HepG2 (cell line): ENCODE results near the gene HNRNPA1L2. TPM values are rescaled to one million over a fixed set of nuclear protein-coding genes. Genes with fewer than 3 reads are reported as not detected.
A peak's percentile ranks its signal among the peaks of the same experiment; 100 is the strongest.

Source experiments
- ASH2L ChIP-seq: fragments of 300-600, 200-600 bp; sonication (generic); IDR thresholded peaks from 2 replicates; pipeline ENCODE4 v1.7.0; 2017; ENCODE audit warnings: low read depth, mild to moderate bottlenecking, moderate library complexity, mixed read lengths, low read length; ENCODE audit not compliant: insufficient read length
- CBX5 ChIP-seq: sonication (generic); formaldehyde crosslinking; IDR thresholded peaks from 2 replicates; pipeline ENCODE4 v1.4.0; 2020; ENCODE audit warnings: missing genetic modification reagents, borderline replicate concordance
- EP300 ChIP-seq, 3 experiments: sonication (generic) in 1 of 3; formaldehyde crosslinking in 1 of 3; IDR thresholded peaks; 2 replicates each; pipeline versions ENCODE4 v1.5.1 to v1.6.1; 2011 to 2020; ENCODE audit warnings: low read depth in 2 of 3, low read length in 2 of 3, borderline replicate concordance in 1 of 3, improper control_type of control experiment in 1 of 3, mild to moderate bottlenecking in 1 of 3, missing genetic modification reagents in 1 of 3, moderate library complexity in 1 of 3
- GATAD1 ChIP-seq: IDR thresholded peaks from 2 replicates; pipeline ENCODE4 v1.6.1; 2016; ENCODE audit warnings: missing genetic modification reagents, missing compliant biosample characterization
- KLF11 ChIP-seq: IDR thresholded peaks from 2 replicates; pipeline ENCODE4 v1.6.1; 2016; ENCODE audit warnings: missing compliant biosample characterization
- NR1H2 ChIP-seq: sonication (generic); formaldehyde crosslinking; IDR thresholded peaks from 2 replicates; pipeline ENCODE4 v1.8.1; 2022; ENCODE audit warnings: low read depth, missing genetic modification reagents, borderline replicate concordance
- TBL1XR1 ChIP-seq: fragments of 150-350 bp; IDR thresholded peaks from 2 replicates; pipeline ENCODE4 v1.6.1; 2014; ENCODE audit warnings: borderline replicate concordance, low read length; ENCODE audit not compliant: partially characterized antibody
- U2AF1 ChIP-seq: fragments of 200-400 bp; formaldehyde crosslinking; optimal IDR thresholded peaks from 2 replicates; pipeline ENCODE3; 2017; ENCODE audit warnings: mild to moderate bottlenecking, low read depth, low read length
- ZNF230 ChIP-seq: sonication (generic); formaldehyde crosslinking; IDR thresholded peaks from 2 replicates; pipeline ENCODE4 v1.4.0; 2020; ENCODE audit warnings: mild to moderate bottlenecking, missing genetic modification reagents
- ZNF234 ChIP-seq: sonication (generic); formaldehyde crosslinking; conservative IDR thresholded peaks from 2 replicates; pipeline ENCODE4 v1.5.1; 2020; ENCODE audit warnings: mild to moderate bottlenecking, missing genetic modification reagents
- ZNF451 ChIP-seq: sonication (generic); formaldehyde crosslinking; IDR thresholded peaks from 2 replicates; pipeline ENCODE4 v1.5.0; 2020; ENCODE audit warnings: mild to moderate bottlenecking, missing genetic modification reagents
- ZNF607 ChIP-seq: sonication (generic); formaldehyde crosslinking; IDR thresholded peaks from 2 replicates; pipeline ENCODE4 v1.5.1; 2020; ENCODE audit warnings: missing genetic modification reagents, mild to moderate bottlenecking, borderline replicate concordance
- ZNF781 ChIP-seq: sonication (generic); formaldehyde crosslinking; IDR thresholded peaks from 2 replicates; pipeline ENCODE4 v1.5.1; 2020; ENCODE audit warnings: borderline replicate concordance, mild to moderate bottlenecking, missing genetic modification reagents; ENCODE audit errors: not compliant biosample characterization
- polyA plus RNA-seq, 8 experiments: library from polyadenylated mRNA; depleted of rRNA in 3 of 8; stranded (reverse) in 7 of 8; unstranded in 1 of 8; fragments of >200 nt; fragmentation: Illumina TruSeq in 4 of 8; extraction: Trizol in 4 of 8; gene quantifications; 2 replicates each; pipeline versions ENCODE4 v1.2.1 to v1.2.3, GENCODE V29; 2011 to 2016; ENCODE audit warnings: low read depth in 4 of 8, missing spikeins in 1 of 8, mixed read lengths in 1 of 8; ENCODE audit not compliant: insufficient read depth in 1 of 8
- total RNA-seq, 5 experiments: library from RNA; depleted of rRNA; stranded (reverse); fragments of >200 nt; fragmentation: Illumina TruSeq; extraction: Trizol; gene quantifications; 2 replicates each; pipeline ENCODE4 v1.2.3, GENCODE V29; 2016; ENCODE audit warnings: low read depth in 1 of 5
- TF ChIP-seq, protein P1 (sequence below): sonication (generic); formaldehyde crosslinking; IDR thresholded peaks from 2 replicates; pipeline ENCODE4 v1.5.0; 2020; ENCODE audit warnings: missing genetic modification reagents, mild to moderate bottlenecking, borderline replicate concordance
- TF ChIP-seq, protein P2 (sequence below): sonication (generic); formaldehyde crosslinking; IDR thresholded peaks from 2 replicates; pipeline ENCODE4 v1.5.0; 2020; ENCODE audit warnings: missing genetic modification reagents
- TF ChIP-seq, protein P3 (sequence below): sonication (generic); formaldehyde crosslinking; IDR thresholded peaks from 2 replicates; pipeline ENCODE4 v1.9.0; 2021; ENCODE audit warnings: missing genetic modification reagents, mild to moderate bottlenecking, borderline replicate concordance
- TF ChIP-seq, protein P4 (sequence below): sonication (generic); formaldehyde crosslinking; IDR thresholded peaks from 2 replicates; pipeline ENCODE4 v1.4.0; 2020; ENCODE audit warnings: missing genetic modification reagents
- TF ChIP-seq, protein P5 (sequence below): sonication (generic); formaldehyde crosslinking; IDR thresholded peaks from 2 replicates; pipeline ENCODE4 v1.4.0; 2020; ENCODE audit warnings: missing genetic modification reagents, borderline replicate concordance

Gene HNRNPA1L2
- total and polyA plus RNA-seq, 2 of the 13 experiments (the other 11 are each of a cell fraction or from before 2014, with no cell fraction given) = 3.6 to 7.1 TPM

DNA sequence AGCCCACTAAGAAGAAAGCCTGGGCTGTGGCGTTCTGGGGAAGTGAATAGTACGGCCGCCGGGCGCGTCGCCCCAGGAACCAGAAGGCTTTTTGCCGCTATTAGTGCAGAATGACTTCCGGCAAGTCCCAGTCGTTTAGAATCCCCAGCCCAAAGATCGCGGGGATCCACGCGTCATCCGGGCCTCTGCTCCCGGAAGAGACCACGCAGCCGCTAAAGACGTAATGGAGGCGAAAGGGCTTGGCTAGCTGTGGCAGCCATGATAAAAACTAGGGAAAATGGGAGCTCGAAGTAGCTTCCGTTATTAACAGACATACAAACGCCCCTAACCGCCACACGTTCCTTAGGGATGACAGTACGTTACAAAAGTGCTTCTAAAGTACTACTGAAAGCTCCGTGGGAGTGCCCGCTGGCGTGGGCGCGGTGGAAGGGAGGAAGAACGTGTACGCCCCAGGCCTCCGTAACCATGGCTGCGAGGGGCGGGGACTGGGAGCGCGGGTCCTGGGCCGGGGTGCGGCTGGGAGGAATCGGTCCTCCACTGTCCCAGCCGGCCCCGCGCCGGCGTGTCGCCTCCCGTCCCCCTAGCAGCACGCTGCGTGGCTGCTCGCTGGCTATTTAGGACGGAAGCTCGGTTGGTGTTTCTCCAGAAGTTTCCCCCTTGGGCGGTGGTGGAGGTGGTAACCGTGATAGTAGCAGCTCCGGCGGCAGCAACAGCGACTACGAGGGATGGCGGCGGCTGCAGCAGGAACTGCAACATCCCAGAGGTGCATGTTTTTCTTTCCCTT is 10.2 kb downstream of the HNRNPA1L2 start, which contains the start of gene SUGT1 (continued):
- no peak for TF ChIP-seq ZNF230 (CRISPR knock-in tag)
- TF ChIP-seq, protein P1, sequence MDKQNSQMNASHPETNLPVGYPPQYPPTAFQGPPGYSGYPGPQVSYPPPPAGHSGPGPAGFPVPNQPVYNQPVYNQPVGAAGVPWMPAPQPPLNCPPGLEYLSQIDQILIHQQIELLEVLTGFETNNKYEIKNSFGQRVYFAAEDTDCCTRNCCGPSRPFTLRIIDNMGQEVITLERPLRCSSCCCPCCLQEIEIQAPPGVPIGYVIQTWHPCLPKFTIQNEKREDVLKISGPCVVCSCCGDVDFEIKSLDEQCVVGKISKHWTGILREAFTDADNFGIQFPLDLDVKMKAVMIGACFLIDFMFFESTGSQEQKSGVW = no peak
- TF ChIP-seq ZNF234 (CRISPR knock-in tag) = no peak
- TF ChIP-seq, protein P2, sequence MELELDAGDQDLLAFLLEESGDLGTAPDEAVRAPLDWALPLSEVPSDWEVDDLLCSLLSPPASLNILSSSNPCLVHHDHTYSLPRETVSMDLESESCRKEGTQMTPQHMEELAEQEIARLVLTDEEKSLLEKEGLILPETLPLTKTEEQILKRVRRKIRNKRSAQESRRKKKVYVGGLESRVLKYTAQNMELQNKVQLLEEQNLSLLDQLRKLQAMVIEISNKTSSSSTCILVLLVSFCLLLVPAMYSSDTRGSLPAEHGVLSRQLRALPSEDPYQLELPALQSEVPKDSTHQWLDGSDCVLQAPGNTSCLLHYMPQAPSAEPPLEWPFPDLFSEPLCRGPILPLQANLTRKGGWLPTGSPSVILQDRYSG (CRISPR knock-in tag) = no peak
- TF ChIP-seq, protein P3, sequence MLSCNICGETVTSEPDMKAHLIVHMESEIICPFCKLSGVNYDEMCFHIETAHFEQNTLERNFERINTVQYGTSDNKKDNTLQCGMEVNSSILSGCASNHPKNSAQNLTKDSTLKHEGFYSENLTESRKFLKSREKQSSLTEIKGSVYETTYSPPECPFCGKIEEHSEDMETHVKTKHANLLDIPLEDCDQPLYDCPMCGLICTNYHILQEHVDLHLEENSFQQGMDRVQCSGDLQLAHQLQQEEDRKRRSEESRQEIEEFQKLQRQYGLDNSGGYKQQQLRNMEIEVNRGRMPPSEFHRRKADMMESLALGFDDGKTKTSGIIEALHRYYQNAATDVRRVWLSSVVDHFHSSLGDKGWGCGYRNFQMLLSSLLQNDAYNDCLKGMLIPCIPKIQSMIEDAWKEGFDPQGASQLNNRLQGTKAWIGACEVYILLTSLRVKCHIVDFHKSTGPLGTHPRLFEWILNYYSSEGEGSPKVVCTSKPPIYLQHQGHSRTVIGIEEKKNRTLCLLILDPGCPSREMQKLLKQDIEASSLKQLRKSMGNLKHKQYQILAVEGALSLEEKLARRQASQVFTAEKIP = no peak
- TF ChIP-seq, protein P4, sequence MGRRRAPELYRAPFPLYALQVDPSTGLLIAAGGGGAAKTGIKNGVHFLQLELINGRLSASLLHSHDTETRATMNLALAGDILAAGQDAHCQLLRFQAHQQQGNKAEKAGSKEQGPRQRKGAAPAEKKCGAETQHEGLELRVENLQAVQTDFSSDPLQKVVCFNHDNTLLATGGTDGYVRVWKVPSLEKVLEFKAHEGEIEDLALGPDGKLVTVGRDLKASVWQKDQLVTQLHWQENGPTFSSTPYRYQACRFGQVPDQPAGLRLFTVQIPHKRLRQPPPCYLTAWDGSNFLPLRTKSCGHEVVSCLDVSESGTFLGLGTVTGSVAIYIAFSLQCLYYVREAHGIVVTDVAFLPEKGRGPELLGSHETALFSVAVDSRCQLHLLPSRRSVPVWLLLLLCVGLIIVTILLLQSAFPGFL (CRISPR knock-in tag) = no peak
- TF ChIP-seq U2AF1 = peak; percentile 39
- no peak for TF ChIP-seq ASH2L
- TF ChIP-seq NR1H2 = no peak
- peak; percentile 70; the same call in 1 of the 2 replicates for TF ChIP-seq ZNF451 (CRISPR knock-in tag)
- no peak; the same call in 1 of the 2 replicates for TF ChIP-seq ZNF607
- TF ChIP-seq TBL1XR1 = peak; percentile 44
- TF ChIP-seq, protein P5, sequence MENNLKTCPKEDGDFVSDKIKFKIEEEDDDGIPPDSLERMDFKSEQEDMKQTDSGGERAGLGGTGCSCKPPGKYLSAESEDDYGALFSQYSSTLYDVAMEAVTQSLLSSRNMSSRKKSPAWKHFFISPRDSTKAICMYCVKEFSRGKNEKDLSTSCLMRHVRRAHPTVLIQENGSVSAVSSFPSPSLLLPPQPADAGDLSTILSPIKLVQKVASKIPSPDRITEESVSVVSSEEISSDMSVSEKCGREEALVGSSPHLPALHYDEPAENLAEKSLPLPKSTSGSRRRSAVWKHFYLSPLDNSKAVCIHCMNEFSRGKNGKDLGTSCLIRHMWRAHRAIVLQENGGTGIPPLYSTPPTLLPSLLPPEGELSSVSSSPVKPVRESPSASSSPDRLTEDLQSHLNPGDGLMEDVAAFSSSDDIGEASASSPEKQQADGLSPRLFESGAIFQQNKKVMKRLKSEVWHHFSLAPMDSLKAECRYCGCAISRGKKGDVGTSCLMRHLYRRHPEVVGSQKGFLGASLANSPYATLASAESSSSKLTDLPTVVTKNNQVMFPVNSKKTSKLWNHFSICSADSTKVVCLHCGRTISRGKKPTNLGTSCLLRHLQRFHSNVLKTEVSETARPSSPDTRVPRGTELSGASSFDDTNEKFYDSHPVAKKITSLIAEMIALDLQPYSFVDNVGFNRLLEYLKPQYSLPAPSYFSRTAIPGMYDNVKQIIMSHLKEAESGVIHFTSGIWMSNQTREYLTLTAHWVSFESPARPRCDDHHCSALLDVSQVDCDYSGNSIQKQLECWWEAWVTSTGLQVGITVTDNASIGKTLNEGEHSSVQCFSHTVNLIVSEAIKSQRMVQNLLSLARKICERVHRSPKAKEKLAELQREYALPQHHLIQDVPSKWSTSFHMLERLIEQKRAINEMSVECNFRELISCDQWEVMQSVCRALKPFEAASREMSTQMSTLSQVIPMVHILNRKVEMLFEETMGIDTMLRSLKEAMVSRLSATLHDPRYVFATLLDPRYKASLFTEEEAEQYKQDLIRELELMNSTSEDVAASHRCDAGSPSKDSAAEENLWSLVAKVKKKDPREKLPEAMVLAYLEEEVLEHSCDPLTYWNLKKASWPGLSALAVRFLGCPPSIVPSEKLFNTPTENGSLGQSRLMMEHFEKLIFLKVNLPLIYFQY = peak; percentile 67; the same call in 1 of the 2 replicates
- peak; percentile 91 for TF ChIP-seq GATAD1 (CRISPR knock-in tag)
- TF ChIP-seq KLF11 (CRISPR knock-in tag) = peak; percentile 58; the same call in 1 of the 2 replicates
- no peak for TF ChIP-seq EP300 (IDR thresholded peaks at IDR 0.05; ENCODE audit: low read depth in 2 of 2, low read length in 2 of 2)
- TF ChIP-seq EP300 (CRISPR knock-in tag; IDR thresholded peaks at IDR 0.05; ENCODE audit: borderline replicate concordance) = no peak; the same call in 1 of the 2 replicates
- TF ChIP-seq ZNF781 (CRISPR knock-in tag) = peak; percentile 33
- peak; percentile 71; the same call in 1 of the 2 replicates for TF ChIP-seq CBX5 (CRISPR knock-in tag)
